GM18873 (cell line): Measurements from ENCODE around the gene EPB41.

Source experiments
- ATAC-seq: cut with Tn5 transposase; IDR thresholded peaks from one replicate; pipeline ENCODE4 v1.9.1; 2021; ENCODE audit warnings: mild to moderate bottlenecking, moderate library complexity, moderate number of reproducible peaks; ENCODE audit not compliant: unreplicated experiment, low FRiP score

The EPB41 gene

DNA sequence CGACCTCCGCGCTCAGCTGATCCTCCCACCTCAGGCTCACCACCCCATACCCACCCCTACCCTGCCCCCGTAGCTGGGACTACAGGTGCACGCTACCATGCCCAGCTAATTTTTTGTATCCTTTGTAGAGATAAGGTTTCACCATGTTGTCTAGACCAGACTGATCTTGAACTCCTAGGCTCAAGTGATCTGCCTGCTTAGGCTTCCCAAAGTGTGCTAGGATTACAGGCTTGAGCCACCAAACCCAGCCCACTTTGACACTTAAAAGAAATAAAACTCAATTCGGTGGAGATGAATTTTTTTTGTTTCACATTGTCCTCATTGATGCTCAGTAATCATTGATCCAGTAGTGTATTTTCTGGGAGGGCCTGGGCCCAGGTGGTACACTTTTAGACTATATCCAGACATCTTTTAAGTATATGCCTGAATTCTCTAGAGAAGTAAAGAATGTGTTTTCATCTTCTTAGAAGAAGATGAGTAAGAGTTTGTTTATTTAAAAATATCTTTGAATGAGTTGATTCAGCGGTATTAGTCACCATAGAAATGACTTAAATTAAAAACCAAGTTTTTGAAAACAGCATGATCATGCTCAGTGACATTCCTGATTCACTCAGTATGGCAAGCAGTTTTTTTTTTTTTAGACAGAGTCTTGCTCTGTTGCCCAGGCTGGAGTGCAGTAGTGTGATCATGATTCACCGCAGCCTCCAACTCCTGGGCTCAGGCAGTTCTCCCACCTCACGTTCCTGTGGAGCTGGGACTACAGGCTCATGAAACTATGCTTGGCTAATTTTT lies 57.8 kb downstream of the EPB41 start:
- ATAC-seq = no peak

DNA sequence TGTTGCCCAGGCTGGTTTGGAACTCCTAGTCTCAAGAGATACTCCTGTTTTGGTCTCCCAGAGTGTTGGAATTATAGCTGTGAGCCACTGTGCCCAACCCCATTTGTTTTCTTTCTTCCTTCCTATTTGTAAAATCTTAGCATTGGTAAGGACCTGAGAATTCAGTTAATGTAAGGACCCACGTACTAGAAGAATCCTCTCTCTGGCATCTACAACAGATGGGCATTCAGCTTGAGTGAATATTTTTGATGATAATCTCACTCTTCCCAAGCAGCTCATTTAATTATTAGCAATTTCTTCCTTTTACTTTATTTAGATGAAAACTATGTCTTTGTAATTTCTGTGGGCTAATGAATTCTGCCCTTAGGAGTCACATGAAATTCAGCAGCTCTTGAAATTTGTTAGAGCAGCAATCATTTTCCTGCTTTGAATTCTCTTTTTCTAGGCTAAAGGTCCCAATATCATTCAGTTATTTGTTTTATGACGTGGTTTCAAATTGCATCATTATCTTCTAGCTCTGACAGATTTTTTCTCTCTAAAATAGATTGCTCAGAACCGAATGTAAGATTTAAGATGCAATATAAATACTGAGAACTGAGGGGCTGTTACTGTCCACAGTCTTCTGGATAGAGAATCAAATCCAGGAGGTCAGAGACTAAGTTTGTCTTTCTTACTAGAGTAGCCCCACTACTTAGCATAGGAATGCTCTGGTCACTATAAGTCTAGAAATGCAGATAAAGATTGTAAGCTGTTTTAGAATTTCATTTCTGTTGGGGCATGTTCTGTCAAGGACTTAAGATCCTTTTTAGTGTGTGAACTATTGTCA lies 59.4 kb downstream of the EPB41 start:
- ATAC-seq = no peak

DNA sequence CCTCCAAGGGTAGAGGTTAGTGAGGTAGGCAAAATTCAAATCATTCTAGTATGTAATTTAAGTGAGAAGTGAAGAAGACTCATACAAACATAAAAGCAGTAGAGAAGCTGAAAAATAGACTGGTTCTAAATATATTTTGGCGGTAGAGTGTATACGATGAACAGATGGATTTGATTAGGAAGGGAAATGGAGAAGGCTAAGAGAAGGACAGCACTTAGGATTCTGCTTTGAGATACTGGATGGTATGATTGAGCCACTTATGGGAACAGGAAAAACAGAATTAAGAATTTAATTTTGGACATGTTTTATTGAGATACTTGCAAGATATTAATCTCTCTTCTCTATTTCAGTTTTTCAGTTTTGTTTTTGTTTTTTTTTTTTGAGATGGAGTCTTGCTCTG lies 60.1 kb downstream of the EPB41 start:
- ATAC-seq = no peak

DNA sequence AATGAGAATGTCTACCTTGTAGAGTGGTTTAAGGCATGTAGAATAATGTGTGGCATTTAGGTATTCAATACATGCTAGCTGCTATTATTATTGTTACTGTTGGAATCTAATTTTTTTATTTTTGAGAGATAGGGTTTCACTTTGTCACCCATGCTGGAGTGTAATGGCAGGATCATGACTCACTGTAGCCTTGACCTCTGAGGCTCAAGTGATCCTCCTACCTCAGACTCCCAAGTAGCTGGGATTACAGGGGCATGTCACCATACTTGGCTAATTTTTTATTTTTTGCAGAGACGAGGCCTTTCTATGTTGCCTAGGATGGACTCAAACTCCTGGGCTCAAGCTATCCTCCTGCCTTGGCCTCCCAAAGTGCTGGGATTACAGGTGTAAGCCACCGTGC lies 61.9 kb downstream of the EPB41 start:
- ATAC-seq = no peak

DNA sequence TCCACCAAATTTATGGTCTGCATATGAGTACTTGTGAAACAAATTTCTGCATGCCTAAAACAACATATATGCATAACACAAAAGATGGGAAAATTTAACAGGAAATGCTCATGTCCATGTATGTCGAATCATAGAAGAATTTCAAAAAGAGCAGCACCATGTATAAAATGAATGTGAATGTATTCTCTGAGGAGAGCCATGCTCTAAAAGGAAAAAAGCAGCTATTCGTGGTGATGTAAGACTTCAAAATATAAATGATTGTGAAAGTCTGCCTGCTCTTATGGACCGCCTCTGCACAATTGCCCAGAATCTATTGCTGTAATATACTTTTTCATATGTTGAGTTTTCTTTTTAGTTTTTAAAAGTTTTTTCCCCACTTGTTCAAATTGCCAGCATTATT lies 66.8 kb downstream of the EPB41 start:
- ATAC-seq = no peak

DNA sequence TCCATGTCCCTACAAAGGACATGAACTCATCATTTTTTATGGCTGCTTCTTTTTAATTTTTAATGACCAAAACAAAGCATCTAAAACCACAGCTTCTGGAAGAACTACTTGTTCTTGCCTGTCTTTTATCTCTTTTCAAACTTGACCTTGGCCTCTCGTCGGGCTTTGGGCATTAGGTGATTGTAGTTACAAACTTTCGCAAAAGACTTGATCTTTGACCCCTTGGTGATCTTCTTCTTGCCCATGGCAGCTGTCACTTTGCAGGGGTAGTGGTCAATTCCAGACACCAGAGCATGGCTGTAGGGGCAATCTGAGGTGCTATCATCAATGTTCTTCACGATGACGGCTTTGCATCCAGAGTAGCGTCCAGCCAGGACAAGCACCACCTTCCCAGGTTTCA lies 67.8 kb downstream of the EPB41 start:
- ATAC-seq = no peak

DNA sequence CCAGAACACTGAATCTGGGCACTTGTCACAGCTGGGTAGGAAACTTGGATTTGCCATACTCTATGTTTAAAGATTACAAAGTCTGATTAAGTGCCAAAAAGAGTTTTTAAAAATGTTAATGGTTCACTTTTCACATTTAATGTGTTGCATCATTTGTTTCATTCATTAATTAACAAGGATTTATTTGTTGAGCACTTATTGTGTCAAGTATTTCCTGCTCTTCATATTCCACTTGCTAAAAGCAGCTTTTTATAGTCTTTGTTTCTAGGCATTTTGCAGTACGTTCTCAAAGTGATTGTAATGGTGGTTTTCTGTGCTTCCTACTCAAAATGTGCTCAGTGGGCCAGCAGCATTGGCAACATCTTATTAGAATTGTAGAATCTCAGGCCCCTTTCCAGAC lies 68.7 kb downstream of the EPB41 start:
- ATAC-seq = no peak

DNA sequence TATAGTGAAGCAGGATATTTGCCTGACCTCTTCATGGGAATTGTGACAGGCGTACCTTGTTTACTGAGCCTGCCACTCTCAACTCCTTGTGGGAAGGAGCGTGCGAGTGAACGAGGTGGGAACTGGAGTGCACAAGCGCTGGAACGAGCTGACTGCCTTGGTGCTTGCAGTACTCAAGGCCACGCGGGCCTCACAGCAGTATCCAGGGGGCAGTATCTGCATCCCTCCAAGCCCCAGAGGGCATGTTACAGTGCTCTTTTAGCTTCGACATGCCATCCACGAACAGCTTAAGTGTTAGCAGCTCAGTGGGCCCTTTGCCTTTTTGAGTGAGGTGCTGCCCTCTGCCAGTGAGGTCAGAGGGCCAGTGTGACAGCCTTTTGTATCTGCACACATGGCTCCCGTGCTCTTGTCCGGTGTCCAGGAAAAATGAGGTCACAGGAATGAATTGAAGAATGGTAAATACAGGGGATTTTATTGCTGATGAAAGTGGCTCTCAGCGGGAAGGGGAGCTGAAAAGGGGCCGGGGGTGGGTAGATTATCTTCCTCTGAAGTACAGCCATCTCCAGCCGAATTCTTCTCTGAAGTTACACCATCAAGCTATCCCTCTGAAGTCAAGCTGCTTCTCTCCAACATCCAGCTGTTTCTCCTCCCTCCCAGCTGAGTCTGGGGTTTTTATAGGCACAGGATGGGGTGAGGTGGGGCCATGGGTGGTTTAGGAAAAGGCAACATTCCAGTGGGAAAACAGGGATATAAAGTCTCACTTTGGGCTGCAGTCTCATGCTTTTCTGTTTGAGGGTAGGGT lies 69.3 kb downstream of the EPB41 start:
- no peak for ATAC-seq

DNA sequence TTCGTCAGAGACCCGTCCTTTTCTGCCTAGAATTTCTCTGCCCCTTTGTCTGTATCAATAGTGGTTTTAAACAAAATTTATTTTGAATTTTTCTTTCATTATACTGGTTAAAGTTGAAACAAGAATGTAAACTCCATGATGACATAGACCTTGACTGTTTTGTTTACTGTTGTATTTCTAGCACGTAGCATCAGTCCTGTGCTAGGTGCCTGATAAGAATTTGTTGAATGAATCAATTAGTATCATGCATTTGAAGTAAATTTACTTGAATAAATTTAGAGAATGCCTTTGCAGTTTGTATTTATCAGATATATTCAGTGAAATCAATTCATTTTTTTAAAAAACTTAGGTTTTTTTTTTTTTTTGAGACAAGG lies 69.9 kb downstream of the EPB41 start:
- no peak for ATAC-seq

DNA sequence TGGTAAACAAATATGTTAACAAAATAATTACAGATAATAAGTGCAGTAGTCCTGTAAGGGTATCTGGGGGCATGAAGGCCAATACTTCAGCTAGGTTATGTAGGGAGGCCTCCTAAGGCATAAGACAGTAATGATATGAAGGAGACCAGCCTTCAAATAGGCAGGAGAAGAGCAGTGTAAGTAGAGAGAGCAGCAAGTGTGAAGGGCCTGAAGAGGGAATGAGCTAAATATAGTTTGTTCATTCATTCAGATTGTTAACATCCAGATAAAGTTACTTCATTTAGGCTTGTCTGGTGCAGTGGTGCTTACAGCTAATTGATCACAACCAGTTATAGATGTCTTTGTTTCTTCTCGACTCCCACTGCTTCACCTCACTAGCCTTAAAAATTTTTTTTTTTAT lies 71.1 kb downstream of the EPB41 start:
- no peak for ATAC-seq

DNA sequence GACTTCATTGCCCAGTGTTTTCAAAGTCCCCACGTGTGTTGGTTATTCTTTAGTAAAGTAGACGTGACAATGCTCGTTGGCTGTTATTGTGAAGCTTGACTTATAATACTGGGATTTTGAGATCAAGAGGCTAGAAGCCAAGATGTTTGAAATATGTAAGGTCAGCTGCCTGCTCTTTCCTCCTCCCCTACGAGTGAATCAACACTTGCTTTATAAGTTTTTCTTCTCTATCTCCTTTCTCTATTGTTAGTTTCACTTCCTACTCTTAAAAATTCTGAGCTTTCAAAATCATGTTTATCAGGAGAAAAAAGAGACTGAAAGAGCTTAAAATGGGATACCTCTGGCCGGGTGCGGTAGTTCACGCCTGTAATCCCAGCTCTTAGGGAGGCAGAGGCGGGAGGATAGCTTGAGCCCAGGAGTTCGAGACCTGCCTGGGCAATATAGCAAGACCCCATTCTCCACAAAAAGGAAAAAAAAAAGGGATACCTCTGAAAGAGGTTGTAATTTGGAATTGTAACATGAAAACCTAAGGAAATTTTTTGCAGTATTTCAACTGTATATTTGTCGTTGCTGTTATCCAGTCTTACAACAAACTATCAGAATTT lies 72.0 kb downstream of the EPB41 start:
- no peak for ATAC-seq

DNA sequence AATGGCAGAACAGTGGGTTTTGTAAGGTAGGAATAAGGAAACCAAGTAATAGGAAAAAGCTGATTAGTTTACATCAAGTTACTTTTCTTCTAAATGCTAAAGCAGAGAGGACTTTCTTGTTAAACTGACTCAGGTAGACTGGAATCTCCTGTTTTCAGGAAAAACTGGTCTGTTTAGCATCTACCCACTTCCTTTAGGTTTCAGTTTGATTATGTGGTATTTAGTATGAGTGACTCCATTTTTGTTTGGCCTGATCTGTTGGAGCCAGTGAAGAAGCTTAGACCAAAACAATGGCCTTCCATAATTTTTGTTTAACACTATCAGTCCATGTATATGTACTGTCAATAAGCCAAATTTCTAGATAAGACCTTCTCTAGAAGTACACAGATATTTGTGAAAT lies 88.4 kb downstream of the EPB41 start:
- no peak for ATAC-seq

DNA sequence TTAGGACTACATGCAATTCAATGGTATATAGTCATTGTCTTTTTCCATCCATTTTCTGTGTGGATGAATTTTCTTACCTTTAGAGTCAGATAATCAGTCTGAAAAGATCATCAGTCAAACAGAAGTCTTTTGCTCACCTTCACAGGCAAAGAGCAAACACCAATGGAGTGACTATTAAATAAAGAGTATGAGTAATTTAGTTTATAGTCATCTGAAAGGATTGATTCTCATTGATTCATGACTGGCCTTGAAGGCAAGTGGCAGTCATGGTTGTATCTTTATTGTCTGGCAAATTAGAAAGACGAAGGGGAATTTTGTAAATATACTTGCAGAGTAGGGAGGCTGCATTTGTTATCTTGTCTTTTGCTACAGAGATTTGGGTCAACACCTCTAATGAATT lies 89.9 kb downstream of the EPB41 start:
- no peak for ATAC-seq

DNA sequence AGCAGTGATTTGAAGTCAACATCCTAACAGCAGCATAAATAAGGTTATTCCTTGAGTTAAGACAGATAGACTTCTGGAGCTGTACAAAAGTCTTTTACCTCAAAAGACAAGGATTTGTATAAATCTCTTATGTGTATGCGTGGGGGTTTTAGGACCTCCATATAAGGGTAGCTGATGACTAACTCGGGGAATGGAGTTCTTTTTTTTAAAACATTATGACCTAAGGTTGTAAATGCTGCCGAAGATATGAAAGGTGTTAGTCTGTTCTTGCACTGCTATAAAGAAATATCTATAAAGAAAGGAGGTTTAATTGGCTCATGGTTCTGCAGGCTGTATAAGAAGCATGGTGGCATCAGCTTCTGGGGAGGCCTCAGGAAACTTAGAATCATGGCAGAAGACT lies 90.4 kb downstream of the EPB41 start:
- ATAC-seq = no peak

DNA sequence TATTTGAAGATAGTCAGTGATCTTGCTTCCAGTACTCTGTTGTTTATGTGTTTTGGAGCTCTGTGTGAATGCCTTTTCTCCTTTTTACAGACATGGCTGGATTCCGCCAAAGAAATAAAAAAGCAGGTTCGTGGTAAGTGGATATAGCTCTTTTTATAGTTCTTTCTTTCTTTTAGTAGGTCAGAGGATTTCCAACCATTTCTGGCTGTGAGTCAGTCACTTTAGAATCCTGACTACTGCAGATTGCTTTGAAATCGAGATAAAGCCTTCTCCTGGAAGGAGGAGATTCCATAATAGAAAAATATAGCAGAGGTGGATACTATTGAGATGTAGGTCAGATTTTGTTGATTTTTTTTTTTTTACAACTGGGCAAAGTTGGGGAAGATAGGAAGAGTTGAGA lies 97.4 kb downstream of the EPB41 start:
- ATAC-seq = no peak

DNA sequence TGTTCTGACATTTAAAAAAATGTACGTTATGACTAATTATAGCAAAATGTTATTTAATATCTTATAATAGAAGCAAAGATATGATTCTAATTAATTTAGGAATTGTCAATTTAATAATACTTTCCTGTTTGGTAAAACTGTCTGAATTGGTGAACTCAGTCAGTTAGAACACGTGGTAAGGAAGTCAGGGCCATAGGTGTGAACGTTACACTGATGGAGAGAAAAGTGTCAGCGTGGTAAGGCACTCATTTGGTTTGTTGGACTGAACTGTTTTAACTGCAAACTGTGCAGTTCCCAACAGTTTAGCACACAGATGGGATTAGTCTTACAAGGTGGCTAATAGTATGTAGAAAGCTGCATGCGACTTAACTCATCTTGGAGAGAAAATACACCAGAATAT lies 102.9 kb downstream of the EPB41 start:
- ATAC-seq = no peak

DNA sequence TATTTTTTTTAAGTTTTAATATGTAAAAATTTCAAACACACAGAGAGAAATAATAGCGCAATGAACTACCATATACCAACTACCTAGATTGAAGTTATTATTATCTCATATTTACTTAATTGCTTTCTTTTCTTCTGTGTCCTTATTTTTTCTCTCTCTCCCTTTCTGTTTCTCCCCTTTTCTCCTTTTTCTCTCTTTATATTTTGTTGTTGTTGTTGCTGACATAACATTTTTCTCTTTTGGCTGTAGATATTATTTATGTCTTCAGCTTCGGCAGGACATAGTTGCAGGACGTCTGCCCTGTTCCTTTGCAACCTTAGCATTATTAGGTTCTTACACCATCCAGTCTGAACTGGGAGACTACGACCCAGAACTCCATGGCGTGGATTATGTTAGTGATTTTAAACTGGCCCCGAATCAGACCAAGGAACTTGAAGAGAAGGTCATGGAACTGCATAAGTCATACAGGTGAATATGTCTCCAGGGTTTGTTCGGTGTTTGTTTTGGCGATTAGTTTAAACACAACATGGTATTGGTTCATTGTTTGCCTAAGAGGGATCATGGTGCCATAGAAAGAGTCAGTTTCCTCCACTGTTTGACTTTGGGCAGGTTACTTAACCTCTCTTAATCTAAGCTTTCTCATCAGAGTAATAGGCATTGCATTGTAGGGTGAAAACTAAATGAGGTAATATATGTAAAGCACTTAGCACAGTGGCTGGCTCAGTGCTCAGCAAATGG lies 103.8 kb downstream of the EPB41 start:
- ATAC-seq = no peak

DNA sequence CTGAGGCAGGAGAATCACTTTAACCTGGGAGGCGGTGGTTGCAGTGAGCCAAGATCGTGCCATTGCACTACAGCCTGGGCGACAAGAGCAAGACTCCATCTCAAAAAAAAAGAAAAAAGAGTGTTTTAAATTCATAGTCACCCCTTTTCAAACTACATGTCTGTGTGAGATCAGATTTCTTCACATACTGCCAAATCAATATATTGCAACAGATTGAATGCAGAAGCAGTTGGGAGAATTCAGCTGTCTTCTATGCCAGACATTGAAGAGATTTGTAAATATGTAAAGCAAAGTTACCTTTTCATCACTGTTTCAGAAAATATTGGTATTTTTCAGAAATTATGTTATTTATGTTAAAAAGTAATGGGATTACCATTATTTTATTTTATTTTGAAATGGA lies 108.3 kb downstream of the EPB41 start:
- ATAC-seq = no peak

DNA sequence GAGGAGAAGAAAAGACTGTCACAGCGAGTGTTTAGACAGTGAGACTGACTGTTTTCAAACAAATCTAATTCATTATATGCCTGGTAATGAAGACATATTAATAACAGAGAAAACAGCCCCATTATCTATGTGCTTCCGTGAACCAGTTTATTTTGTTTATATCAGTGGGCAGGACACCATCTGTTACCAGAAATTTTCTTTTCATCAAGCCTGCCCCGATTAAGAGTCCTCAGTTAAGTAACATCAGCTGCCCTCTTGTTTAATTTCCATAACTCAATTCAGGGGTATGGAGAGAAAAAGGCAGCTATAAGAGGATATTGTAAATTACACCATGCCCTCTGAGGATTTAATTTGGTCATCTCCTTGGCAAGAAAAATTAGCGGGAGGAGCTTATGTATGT lies 115.3 kb downstream of the EPB41 start:
- no peak for ATAC-seq

DNA sequence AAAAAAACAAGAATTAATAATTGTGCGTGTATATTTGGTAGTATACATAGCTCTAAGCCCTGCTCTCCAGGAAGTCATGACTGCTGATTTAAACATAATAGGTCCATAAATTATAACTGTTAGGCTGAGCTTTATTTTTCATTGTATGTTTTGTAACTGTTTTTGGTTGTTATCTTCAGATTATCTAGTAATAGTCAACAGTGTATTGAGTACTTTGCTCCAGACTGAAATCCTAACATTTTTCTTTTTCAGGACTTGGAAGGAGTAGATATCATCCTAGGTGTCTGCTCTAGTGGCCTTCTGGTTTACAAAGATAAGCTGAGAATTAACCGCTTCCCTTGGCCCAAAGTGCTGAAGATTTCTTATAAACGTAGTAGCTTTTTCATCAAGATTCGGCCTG lies 118.5 kb downstream of the EPB41 start:
- no peak for ATAC-seq
